Bronchial epithelial cell (primary cell): Measurements from ENCODE around the gene DNM3. TPM values are rescaled to one million over a fixed set of nuclear protein-coding genes. Genes with fewer than 3 reads are reported as not detected.

Experiments used
- DNase-seq: peaks from one replicate; pipeline ENCODE4 v3.0.0-alpha.2; 2010; ENCODE audit warnings: low read depth
- FAIRE-seq: peaks from 2 replicates; lab custom pipeline; 2011; peaks lifted over from hg19 to GRCh38; lab: Jason Lieb, UNC
- H3K27me3 ChIP-seq: 2 replicates; pipeline ENCODE4 v1.5.1; 2011; ENCODE audit warnings: low read length; ENCODE audit not compliant: control insufficient read depth, insufficient read depth
- H3K36me3 ChIP-seq: 2 replicates; pipeline ENCODE4 v1.5.1; 2011; ENCODE audit warnings: low read length; ENCODE audit not compliant: control insufficient read depth, insufficient read depth
- H3K4me3 ChIP-seq: 2 replicates; pipeline ENCODE4 v1.5.1; 2011; ENCODE audit warnings: mild to moderate bottlenecking, low read depth, low read length, control low read depth
- total RNA-seq: library from RNA; depleted of rRNA; stranded (reverse); fragments of >200 nt; gene quantifications from 2 replicates; pipeline ENCODE4 v1.2.1, GENCODE V29; 2014
- TF ChIP-seq, protein P1 (sequence below): IDR thresholded peaks from 2 replicates; pipeline ENCODE4 v1.5.1; 2011; ENCODE audit warnings: mild to moderate bottlenecking, moderate library complexity, low read length, control low read depth, inconsistent platforms; ENCODE audit not compliant: insufficient read depth, severe bottlenecking

Gene DNM3
- total RNA-seq, 1 donor from 2014 or later: 1.3 TPM

DNA sequence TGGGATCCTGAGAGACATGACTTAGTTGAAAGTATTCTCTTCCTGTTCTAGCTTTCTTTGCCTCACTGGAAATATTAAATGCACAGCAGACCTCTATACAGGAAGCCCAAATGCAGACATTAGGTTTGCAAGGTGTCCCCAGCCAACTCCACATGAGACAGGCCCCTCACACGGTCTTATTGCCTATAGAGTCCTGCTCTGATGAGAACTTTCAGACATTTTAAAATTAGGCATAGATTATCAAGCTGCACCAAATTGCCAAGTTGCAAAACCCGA is 327.2 kb downstream of the DNM3 start:
- no peak for FAIRE-seq
- DNase-seq: no peak

DNA sequence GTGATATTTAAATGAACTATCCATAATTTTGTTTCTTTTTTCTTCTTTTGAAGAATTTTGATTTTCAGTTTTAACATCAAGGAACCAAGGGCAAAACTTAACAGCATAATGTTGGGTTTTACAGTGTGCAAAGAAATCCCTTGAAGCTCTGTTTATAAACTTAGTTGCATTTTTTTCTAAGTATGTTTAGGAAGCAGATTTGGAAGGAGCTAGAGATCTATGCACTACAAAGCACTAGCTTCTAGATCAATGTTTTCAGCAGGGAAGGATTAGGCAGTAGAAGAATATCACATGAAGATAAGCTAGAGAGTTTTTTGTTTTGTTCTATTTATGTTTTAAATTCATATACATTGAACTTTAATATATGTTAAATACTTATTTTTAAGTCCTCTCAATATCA is 328.5 kb downstream of the DNM3 start:
- no peaks in the 10 kb centered on the region for H3K36me3 ChIP-seq
- H3K4me3 ChIP-seq: no peak overlapping the region
- DNase-seq (no peak), FAIRE-seq (no peak)
- TF ChIP-seq, protein P1, sequence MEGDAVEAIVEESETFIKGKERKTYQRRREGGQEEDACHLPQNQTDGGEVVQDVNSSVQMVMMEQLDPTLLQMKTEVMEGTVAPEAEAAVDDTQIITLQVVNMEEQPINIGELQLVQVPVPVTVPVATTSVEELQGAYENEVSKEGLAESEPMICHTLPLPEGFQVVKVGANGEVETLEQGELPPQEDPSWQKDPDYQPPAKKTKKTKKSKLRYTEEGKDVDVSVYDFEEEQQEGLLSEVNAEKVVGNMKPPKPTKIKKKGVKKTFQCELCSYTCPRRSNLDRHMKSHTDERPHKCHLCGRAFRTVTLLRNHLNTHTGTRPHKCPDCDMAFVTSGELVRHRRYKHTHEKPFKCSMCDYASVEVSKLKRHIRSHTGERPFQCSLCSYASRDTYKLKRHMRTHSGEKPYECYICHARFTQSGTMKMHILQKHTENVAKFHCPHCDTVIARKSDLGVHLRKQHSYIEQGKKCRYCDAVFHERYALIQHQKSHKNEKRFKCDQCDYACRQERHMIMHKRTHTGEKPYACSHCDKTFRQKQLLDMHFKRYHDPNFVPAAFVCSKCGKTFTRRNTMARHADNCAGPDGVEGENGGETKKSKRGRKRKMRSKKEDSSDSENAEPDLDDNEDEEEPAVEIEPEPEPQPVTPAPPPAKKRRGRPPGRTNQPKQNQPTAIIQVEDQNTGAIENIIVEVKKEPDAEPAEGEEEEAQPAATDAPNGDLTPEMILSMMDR: no peak
- no peaks in the 10 kb centered on the region for H3K27me3 ChIP-seq

More for the DNA sequence above, 327.2 kb downstream of the DNM3 start:
- Histone ChIP-seq H3K36me3 (no peaks in the 10 kb centered on the region), H3K4me3 (no peak overlapping the region), H3K27me3 (no peaks in the 10 kb centered on the region)
- TF ChIP-seq, protein P1: no peak

GRCh38 chr1:172172352-172172831 is 331.1 kb downstream of the DNM3 start:
- TF ChIP-seq, protein P1: no peak
- FAIRE-seq (no peak), DNase-seq (no peak)
- H3K4me3 ChIP-seq: no peak overlapping the region
- H3K36me3 ChIP-seq: no peaks in the 10 kb centered on the region
- no peaks in the 10 kb centered on the region for H3K27me3 ChIP-seq

- H3K4me3 ChIP-seq: no peak overlapping the region
- DNase-seq (no peak), FAIRE-seq (no peak)
- H3K36me3 ChIP-seq: no peaks in the 10 kb centered on the region
- H3K27me3 ChIP-seq: no peaks in the 10 kb centered on the region
- TF ChIP-seq, protein P1: no peak
Observed at GRCh38 chr1:172176206-172176605, 334.9 kb downstream of the DNM3 start.

GRCh38 chr1:172177849-172178248 is 336.6 kb downstream of the DNM3 start:
- no peaks in the 10 kb centered on the region for H3K27me3 ChIP-seq
- DNase-seq (peak; percentile 79), FAIRE-seq (no peak)
- H3K4me3 ChIP-seq: no peak overlapping the region
- no peaks in the 10 kb centered on the region for H3K36me3 ChIP-seq
- TF ChIP-seq, protein P1: no peak

DNA sequence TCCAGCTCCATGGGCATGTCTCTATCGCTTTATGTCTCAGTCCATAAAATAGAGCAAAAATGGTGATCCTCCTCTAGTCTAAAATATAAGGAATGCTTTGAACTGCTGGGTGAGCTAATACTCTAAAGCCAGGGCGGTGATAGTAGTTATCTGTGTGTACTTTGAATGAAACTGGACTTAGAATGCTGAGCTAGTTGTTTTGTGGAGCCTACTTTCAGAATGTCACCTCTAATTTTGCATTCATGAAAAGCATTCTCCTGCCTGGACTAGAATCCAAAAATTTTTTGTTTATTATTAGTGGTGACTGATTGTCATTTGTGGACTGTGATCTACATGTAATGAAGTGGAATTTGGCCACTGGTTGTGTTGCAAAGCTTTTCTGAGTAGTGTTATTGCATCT is 337.6 kb downstream of the DNM3 start:
- TF ChIP-seq, protein P1: no peak
- Histone ChIP-seq H3K4me3 (no peak overlapping the region), H3K36me3 (no peaks in the 10 kb centered on the region), H3K27me3 (no peaks in the 10 kb centered on the region)
- DNase-seq (no peak), FAIRE-seq (no peak)
